Measurements from ENCODE around the gene OR5AK2. TPM values are rescaled to one million over a fixed set of nuclear protein-coding genes. Genes with fewer than 3 reads are reported as not detected.

OR5AK2 gene
- polyA plus RNA-seq, 1 donor (not counting 4 experiments of a cell fraction or from before 2014, with no cell fraction given): not detected

DNA sequence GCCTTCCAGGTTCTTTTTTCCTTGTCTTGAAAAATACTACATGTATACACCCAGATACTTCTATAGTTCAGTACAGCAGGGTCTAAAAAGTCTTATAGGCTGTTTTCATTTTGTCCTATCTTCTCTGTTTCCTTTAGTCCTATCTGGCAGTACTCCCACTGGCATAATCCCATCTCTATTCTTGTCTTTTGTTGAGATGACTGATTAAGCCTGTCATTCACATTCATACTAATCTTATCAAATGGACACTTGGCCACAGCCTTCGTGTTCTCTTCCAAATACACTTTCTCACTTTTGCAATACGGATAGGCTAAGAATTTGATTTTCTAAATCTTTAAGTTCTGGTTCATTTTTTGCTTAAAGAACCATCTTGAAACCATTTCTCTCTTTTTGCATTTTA lies 42.8 kb downstream of the OR5AK2 start:
- no peaks in the 10 kb centered on the region for H3K36me3 ChIP-seq (ENCODE audit: control insufficient read depth in 2 of 2, extremely low read depth in 1 of 2, insufficient read depth in 2 of 2, low read length in 2 of 2)
- DNase-seq (ENCODE audit: low read depth, low spot score) (no peak), FAIRE-seq (no peak)
- dilution Hi-C loops (cut with MboI; ENCODE audit: extremely low pct_ligation_motif_present, low sequenced_read_pairs): no loop called here
- H3K9me3 ChIP-seq (ENCODE audit: control insufficient read depth, low read depth, low read length): no peaks in the 10 kb centered on the region
- no peaks in the 10 kb centered on the region for H3K79me2 ChIP-seq (ENCODE audit: control insufficient read depth, insufficient read depth, low read length)
- H3K4me3 ChIP-seq (ENCODE audit: control insufficient read depth in 2 of 3, extremely low read depth in 1 of 3, insufficient read depth in 2 of 3, low read depth in 1 of 3, low read length in 3 of 3): no peak overlapping the region
- no peak for TF ChIP-seq EZH2 (IDR thresholded peaks at IDR 0.05; ENCODE audit: low read length)
- TF ChIP-seq, protein P1, sequence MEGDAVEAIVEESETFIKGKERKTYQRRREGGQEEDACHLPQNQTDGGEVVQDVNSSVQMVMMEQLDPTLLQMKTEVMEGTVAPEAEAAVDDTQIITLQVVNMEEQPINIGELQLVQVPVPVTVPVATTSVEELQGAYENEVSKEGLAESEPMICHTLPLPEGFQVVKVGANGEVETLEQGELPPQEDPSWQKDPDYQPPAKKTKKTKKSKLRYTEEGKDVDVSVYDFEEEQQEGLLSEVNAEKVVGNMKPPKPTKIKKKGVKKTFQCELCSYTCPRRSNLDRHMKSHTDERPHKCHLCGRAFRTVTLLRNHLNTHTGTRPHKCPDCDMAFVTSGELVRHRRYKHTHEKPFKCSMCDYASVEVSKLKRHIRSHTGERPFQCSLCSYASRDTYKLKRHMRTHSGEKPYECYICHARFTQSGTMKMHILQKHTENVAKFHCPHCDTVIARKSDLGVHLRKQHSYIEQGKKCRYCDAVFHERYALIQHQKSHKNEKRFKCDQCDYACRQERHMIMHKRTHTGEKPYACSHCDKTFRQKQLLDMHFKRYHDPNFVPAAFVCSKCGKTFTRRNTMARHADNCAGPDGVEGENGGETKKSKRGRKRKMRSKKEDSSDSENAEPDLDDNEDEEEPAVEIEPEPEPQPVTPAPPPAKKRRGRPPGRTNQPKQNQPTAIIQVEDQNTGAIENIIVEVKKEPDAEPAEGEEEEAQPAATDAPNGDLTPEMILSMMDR (optimal IDR thresholded peaks at IDR 0.05 in 1 of 3, IDR thresholded peaks at IDR 0.05 in 1 of 3, conservative IDR thresholded peaks at IDR 0.05 in 1 of 3; ENCODE audit: extremely low read depth in 1 of 3, insufficient read depth in 2 of 3, low read length in 3 of 3): no peak
- H3K4me1 ChIP-seq (ENCODE audit: control insufficient read depth, extremely low read depth, insufficient read depth, low read length): no peaks in the 10 kb centered on the region
- H4K20me1 ChIP-seq (ENCODE audit: control insufficient read depth, extremely low read depth, insufficient read depth, low read length): no peaks in the 10 kb centered on the region
- no peak overlapping the region for H3K27ac ChIP-seq (ENCODE audit: control insufficient read depth, insufficient read depth, low read length)
- no peak overlapping the region for H2AFZ ChIP-seq (ENCODE audit: control insufficient read depth, low read length)
- no peaks in the 10 kb centered on the region for H3K27me3 ChIP-seq (ENCODE audit: control insufficient read depth, extremely low read depth, insufficient read depth, low read length)
- no peaks in the 10 kb centered on the region for H3K9me1 ChIP-seq (ENCODE audit: control insufficient read depth, extremely low read depth, insufficient read depth, low read length)
- no peak overlapping the region for H3K9ac ChIP-seq (ENCODE audit: control insufficient read depth, extremely low read depth, insufficient read depth, low read length)
- no peak overlapping the region for H3K4me2 ChIP-seq (ENCODE audit: control insufficient read depth, extremely low read depth, insufficient read depth, low read depth, low read length)

Other genes starting within 250 kb of the OR5AK2 start
- not detected in 3 replicates for gene OR9G4, start 240.2 kb upstream of the OR5AK2 start, polyA plus RNA-seq
- gene LRRC55, start 193.0 kb downstream of the OR5AK2 start, polyA plus RNA-seq: not detected in 3 replicates
- gene APLNR, start 248.3 kb downstream of the OR5AK2 start, polyA plus RNA-seq: 0.03 TPM in 1 of 3 replicates, not detected in the others

Data from keratinocyte (primary cell).